GM18907 (cell line): Measurements from ENCODE around the gene MUL1.

Source experiments
- ATAC-seq: cut with Tn5 transposase; IDR thresholded peaks from one replicate; pipeline ENCODE4 v1.9.1; 2021; ENCODE audit warnings: mild to moderate bottlenecking, moderate library complexity; ENCODE audit not compliant: unreplicated experiment

Gene MUL1

DNA sequence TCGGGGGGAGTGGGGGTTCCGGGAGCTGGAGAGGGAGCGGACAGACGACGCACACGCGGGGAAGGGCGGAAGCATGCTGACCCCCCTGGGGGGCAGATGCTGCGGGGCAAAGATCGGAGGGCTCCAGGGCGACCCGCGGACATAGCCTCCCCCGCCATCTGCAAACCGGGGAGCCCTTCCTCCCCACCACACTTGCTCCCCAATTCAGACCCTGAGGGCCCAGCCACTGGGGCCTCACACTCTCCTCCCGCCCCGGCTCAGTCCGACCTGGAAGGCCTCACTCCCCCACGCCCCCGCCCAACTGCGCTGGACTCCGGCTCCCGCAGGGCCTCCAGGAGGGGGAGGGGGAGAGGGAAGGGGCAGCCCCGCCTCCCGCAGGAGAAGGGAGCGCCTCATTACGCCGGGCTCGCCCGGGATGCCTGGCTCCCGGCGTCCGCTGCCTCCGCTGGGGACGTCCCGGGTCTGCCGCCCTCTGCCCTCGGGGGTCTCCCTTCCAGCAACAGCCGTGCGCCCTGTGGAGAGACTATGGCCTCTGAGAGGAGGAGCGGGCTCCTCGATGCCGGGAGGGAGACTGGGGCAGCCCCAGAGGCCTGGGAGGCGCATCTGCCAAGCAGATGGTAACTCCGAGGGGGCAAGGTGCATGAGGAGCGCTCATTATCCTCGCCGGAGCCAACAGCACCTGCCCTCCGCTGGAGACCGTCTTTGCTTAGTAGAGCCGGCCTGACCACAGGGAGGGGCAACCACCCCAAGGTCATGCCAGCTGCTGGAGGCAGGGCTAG is 21.3 kb downstream of the MUL1 start:
- ATAC-seq = no peak

DNA sequence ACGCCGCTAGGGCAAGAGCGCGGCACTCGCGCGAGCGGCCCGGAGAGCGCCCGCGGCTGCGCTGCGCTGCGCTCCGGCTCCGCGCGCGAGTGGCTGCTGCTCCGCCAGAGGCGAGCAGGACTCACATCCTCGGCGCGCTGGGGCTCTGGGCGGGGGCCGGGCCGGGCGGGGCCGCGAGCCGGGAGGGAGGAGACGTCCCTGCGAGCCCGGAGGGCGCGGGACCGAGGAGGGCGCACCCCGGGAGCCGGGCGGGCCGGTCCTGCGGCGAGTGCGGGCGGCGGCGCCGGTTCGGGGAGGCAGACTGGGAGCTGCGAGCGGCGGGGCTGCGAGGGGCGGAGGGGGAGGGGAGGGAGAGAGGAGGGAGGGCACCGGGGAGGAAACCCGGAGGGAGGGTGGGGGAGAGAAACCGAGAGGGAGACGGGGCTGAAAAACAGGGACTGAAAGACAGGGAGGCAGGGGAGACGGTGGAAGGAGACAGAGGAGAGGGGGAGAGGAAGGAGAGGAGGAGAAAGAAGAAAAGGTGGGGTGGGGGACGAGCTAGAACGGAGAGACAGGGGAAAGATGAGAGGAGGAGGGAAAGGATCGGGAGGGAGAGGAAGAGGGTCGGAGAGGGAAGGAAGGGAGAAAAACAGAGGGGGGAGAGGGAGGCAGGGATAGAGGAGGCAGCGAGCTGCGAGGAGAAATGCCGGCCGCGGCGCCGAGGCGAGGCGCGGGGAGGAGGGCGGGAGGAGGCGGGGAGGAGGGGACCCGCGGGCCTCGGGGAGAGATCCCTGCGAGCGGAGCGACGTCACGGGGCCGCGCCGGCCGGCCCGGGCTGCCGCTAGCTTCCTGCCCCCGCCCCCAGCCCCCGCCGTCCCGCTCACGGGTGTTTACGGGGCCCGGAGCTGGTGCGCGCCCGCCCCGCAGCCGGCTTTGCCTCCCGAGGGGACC is 22.2 kb downstream of the MUL1 start, which contains the start of gene CAMK2N1:
TSS of gene CAMK2N1 (minus strand) at position 684 of the 930 bp plus-strand sequence. CDS start 831 bp downstream, outside the sequence.
- ATAC-seq = no peak

- ATAC-seq = no peak
Observed at GRCh38 chr1:20484519-20485462, 23.2 kb downstream of the MUL1 start.

DNA sequence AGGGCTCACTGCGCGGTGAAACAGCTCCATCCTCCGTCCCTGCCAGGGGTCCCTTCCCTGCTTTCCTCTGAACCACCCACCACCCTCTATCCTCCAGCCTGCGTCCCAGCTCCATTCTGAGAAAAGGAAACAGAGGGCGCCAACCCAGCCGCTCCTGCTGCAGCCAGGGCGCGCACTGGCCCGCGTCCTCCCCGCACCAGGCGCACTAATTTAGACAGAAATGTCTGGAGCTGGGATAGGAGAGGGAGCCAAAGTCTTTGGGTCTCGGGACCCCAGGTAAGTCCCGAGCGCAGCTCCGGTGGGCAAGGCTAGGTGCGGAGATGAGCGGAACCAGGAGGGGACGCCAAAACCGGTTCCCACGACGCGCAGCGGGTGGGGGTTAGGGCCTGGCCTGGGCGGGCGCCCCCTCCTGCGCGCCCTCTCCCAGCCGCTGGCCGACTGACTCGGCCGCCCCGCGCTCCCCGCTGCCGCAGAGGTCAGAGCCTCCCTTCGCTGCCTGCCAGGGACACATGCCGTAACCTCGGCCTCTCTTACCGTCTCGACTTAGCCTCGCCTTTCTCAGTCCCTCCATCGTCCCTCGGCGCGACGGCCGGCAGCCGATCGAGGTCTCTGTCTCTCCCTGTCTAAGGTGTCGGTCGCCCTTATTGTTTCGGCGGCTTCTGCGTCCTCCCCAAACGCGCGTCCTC is 24.0 kb downstream of the MUL1 start:
- ATAC-seq = no peak

- ATAC-seq = no peak
Observed at GRCh38 chr1:20483098-20483832, 24.7 kb downstream of the MUL1 start.

GRCh38 chr1:20481643-20482498 is 26.1 kb downstream of the MUL1 start:
- no peak for ATAC-seq

DNA sequence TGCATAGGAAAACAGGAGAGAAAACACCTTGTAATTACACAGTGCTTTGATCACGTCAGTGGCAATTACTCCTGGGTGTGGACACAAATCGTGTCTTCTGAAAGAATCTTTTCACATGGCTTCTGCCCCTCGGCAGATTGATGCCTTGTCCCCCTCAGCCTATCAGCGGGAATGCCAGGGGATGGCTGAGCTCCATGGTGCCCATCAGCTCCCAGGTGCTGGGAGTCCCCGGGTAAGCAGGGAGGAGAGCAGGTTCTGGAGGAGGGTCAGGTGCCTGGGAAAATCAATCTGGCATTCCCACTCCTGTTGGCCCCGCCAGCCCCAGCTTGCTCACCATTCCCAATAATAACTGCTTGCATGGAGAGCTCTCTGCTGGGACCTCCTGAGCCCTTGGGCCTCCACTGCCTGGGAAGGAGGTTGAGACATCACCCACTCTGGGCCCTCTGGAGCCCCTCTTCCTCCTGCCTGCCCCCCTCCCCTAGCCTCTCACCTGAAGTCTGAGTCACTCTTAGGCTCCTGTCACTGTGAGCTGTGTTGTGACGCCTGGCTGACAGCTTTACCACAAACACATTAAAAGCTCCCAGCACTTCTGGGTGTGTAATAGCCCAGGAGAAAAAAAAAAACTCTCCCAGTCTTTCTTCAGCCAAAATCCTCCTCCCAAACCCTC is 26.9 kb downstream of the MUL1 start:
- ATAC-seq = no peak

DNA sequence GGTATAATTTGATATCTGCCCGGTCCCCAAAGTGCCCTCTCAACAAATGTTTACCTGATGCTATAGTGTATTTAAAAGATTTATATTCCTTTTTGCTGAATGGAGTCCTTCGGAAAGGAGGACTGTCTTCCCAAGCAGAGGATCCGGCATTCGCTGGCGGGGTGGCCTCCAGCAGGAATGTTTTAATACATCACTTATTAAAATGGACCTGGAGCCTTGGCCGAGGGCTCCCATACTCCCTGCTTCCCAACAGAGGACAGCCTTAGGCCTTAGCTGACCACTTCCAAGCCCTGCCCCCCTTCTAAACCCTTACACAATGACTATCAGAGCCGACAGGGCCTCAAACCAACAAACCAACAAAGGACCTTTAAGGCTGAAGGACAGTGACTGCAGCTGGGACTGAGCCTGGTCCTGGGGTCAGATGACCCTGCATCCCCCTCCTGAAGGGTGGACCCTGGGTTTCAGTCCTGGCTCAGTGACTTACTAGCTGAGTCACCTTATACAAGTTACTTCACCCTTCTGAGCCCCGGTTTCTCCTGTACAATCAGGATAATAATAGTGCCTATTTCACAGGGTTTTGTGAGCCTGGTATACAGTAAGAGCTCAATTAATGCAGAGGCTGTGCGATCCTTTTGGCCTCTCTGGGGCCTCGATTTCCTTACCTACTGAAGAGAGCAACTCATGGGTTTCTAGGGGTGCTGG is 27.6 kb downstream of the MUL1 start:
- ATAC-seq = no peak

DNA sequence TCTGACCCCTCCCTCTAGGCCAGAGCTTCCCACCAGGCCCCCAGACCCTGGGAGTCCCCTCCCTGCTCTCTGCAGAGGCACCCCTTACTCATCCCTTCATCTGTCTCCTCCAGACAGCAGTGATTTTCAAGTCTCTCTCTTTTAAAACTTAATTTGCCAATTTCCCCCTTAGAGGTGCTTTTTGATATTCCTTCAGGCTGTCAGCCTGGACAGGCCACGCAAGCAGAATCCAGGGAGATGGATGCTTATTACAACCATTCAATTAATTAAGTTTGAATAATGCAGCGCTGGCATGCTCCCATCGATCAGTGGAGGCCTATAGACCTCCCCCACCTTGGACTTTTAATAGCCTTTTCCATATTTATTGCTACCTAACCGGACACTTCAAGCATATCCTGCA is 28.1 kb downstream of the MUL1 start:
- ATAC-seq = no peak

GRCh38 chr1:20478057-20478635 is 29.8 kb downstream of the MUL1 start:
- no peak for ATAC-seq

DNA sequence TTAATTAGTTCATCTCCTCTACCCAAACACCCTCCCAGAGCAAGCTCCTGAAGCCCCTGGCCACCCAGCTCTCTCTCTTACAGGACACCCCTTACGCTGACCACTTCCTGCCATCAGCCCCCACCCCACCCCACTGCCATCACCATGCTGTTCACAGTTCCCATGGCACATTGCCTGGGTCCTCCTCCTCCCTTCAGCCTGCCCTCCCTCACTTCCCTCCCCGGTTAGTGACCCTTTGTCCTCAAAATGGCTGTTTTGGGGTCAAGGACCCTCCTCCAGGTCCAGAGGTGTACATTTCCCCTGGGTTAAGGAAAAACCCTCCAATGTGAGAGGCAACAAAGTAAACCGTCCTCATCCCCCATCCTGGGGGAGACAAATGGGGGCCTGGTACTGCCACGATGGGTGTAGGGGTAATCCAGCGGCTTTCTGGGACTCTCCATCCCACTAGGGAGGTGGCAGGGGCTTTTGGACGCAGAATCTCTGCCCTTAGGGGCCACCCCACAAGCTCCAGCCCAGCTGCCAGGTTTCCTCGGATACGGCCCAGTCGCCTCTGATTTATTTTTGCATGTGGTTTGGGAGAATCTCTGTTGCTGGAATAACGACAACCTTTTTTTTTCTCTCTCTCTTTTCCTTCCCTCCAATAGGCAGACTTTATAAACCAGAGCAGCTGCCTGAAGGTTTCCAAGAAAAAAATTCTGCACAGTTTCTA is 30.4 kb downstream of the MUL1 start:
- no peak for ATAC-seq

GRCh38 chr1:20476265-20477038 is 31.5 kb downstream of the MUL1 start:
- ATAC-seq = no peak

- no peak for ATAC-seq
Observed at GRCh38 chr1:20474996-20475395, 33.0 kb downstream of the MUL1 start.

- ATAC-seq = no peak
Observed at GRCh38 chr1:20474333-20474975, 33.5 kb downstream of the MUL1 start.

GRCh38 chr1:20473894-20474293 is 34.1 kb downstream of the MUL1 start:
- no peak for ATAC-seq
